HG03064 (cell line): Measurements from ENCODE around the gene CEP164.

Experiments
- ATAC-seq: cut with Tn5 transposase; IDR thresholded peaks from one replicate; pipeline ENCODE4 v1.9.1; 2021; ENCODE audit warnings: low read depth; ENCODE audit not compliant: unreplicated experiment

The CEP164 gene

DNA sequence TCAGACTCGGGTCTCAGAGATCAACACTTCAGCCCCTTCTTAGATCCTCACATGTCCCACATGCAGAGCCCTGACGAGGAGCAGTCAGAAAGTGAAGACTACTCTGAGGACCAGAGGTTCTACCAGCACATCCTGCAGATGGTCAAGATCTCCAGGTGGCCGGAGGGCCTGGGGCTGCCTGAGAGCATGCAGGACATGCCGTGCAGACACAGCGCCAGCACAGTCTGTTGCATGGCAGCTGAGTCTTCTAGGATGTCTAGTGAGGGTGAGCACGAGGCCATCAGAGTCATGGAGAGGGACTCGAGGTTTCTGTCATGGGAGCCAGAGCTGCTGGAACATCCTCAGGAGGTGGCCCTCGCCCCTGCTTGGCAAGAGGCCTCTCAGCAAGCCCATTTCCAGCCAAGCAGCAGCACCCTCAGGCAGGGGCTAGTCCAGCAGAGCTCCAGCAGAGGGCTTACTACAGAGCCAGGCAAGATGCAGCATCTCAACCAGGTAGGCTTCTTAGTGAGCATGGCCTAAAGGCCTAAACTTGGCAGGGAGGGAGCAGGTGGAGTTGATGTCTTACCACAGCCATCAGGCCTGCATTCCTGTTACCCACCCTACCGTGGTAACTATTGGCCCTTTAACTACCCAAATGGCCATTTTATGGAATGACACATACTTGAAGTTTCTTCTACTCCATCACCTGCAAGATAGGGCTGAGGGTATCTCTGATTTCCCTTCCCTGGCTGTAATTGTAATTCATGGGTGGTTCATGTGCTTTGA, 28.7 kb downstream of the CEP164 start:
- ATAC-seq: no peak

DNA sequence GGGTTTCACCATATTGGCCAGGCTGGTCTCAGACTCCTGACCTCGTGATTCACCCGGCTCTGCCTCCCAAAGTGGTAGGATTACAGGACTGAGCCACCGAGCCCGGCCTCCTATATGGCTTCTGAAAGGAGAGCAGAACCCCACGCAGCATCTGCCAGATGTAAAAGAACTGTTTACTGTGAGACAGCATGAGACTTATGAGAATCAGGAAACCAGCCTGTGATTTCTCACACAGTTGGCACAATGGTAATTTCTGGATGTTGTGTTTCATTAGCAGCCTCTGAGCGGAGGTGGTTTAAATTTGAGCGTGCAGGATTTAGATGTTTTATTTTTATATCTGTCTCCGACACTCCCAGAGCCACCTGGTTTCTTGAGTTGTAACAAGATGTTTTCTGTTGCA, 33.8 kb downstream of the CEP164 start:
- ATAC-seq: no peak

DNA sequence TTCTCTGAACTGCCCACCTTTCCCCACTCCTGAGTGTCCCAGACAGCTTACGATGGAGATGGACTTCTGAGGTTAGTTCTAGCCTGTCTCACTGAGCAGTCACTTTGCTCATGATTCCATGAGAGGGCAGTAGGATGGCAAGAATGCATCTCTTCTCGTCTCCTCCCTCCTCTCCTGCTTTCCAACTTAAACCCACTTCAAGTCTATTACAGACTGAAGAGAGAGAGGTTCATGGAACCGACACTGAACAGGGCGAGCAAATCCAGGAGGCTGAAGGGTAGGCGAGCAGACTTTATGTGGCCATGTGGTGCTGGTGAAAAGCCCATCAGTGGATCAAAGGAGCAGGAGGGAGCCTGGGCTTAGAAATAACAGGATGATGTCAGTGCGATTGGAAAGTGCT, 38.6 kb downstream of the CEP164 start:
- no peak for ATAC-seq

DNA sequence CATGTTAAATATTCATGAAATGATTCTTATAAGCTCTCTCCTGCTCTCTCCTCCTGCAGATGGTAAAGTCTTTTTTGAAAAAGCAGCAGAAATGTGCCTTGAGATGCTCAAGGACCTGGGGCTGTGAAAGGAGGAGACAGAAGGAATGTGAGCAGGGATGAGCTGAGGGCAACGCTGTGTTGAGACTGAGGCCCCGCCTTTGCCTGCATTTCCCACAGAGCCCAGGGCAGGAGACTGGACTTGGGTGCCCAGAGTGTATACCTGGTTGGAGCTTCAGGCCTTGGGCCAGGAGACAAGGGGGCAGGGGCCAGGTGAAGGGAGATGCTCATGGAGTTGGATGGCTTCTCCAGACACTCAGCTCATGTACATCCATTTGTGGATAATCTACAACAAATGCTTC, 39.2 kb downstream of the CEP164 start:
- ATAC-seq: no peak

DNA sequence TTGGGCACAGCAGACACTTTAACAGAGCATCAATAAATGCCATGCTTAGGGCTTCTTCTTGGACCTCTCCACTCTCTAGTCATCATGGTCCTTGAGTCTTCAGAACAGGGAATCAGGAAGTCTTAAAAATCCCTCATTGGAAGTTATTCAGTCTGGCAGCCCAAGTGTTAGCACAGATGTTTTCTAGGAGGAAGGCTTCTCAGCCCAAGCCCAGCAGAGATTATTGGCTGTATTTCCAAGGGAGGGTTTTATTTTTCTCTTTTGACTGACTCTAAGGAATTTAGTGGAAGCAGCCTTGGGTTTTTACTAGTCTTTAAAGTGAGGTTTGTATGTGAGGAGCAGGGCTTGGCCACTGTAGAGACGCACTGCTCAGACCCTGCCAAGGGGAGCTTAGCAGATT, 41.9 kb downstream of the CEP164 start:
- ATAC-seq: no peak

DNA sequence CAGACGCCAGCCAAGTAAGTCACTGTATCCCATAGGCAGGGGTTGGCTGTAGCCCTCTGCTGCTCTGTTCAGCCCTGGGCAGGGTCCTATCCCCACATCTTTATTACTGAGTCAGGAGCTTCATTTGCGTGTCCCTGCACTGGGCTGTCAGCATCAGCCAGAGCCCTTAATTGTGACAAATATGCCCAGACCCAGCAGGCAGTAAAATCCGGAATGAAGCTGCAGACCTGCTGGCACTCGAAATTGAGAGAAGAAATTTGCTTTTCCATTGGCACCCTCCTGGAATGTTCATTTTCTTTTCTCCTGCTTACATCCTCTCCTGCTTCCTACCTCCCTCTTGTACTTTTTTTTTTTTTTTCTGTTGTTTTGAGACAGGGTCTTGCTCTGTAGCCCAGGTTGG, 43.8 kb downstream of the CEP164 start:
- ATAC-seq: no peak

DNA sequence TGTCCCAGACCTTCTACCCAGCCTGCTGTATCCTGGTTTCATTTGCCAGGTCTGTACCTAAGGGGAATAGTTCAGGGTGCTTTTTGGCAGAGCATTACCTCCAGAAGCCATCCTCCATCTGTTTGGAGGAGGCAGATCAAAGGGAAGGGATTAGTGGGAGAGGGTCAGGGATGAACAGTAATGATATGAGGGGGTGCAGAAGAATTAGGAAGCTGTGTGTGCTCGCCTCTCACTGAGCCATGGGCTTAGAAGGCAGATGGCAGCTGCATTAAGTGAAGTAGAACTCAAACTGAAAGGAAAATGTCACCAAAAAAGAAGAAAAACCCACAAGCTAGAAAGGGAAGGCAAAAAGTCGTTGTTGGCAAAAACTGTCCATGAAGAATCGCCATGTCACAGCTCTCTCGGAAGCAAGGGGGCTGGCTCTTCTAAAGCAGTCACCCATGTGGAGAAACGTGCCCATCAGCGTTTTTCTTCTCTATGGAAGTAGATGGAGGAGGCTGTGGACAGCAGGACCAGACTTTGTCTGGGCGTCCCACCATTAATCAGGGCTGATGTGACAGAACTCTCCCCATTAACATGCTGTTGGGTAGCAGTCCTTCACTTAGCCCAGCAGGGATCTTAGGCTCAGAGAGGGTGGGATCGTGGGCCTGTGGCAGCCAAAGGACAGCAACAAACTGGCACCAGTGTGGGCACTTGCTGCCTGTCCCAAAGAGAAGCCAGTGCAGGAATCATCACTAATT, 46.8 kb downstream of the CEP164 start:
- ATAC-seq: no peak

DNA sequence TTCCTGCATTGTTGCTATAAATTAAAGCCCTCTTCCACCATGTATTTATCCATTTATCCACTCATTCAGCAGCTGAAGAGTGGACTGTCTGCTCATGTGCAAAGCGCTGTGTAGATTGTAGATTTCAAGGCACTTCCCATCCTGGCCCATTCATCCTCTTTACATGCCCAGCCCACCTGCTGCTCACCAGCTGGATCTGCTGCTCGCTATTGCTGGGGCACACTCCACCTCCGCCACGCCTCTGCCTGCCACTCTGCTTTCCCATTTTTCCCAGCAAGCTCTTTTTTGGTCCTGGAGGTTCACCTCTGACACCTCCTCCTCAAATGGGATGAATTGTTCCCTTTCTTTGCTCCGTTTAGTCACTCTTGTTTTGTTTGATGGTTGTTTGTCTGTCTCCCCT, 48.3 kb downstream of the CEP164 start:
- ATAC-seq: no peak

DNA sequence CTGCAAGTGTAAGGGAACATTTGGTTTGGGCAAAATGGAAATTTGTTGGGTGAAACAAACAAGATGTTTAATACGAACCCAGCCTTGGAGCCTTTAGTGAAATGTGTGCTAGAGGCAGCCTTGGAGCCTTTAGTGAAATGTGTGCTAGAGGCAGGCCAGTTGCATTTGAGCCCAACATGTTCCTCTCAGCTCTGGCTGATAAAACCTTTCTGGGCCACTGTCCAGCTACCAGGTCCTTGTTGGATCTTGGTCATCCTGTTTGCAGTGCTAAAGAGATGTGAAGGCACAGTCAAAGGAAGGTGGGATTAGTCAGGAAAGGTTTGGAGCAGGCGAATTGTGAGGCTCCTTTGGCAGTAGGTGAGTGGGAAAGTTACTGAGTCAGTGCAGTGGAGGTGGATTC, 48.9 kb downstream of the CEP164 start:
- ATAC-seq: no peak

DNA sequence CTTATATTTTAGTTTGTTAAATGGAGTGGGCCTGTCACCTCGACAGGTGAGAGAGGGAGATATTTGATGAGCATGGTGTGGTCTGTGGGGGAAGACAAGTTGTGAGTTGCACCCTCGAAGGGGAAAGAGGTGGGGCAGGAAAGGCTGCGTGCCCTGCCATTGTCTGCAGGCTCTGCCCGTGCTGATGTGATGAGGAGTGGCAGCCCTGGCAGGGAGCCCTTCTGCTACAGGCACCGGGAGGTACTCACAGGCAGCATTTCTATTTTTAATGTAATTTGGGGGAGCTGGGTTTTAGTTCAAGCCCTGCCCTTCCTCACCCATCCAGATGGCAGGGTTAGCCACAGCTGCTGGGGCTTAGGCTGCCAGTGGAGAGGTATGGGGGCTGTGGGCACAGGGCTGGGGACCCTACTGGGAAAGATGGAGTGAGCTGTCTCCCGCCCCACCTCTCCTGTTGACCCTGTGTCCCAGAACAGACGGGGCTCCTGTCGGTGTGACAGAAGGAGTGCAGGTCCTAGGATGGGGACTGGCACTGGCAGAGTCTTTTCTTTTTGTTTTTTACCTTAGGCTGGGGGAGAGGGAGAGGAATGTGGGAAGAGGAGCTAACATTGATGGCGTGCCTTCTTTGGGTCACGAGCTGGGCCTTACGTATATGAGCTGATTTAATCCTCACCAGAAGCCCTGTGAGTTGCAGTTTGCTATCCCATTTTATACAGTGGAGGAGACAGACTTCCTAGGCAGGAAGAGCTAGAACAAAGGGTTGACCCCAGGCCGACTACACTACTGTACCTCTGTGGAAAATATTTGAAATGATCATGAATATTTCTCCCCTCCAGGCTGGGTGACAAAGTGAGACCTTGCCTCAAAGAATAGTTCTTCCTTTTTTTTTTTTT, 51.6 kb downstream of the CEP164 start:
- no peak for ATAC-seq

DNA sequence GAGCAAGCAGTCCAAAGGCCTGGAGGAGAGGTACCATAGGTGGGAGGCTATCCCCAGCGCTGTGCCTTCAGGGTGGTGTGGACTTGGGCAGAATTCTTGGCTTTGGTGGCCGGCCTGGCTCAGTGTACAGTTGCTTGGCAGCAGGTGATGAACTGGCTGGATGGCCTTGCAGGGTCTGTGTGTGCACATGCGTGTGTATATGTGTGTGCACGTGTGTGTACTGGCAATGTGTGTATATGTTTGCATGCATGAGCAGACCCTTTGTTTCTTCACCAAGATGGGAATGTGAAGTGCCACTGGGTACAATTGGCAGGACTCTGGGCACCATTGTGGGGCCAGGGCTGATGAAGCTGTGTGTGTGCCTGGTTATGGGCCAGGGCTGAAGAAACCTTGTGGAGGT, 53.0 kb downstream of the CEP164 start:
- no peak for ATAC-seq

DNA sequence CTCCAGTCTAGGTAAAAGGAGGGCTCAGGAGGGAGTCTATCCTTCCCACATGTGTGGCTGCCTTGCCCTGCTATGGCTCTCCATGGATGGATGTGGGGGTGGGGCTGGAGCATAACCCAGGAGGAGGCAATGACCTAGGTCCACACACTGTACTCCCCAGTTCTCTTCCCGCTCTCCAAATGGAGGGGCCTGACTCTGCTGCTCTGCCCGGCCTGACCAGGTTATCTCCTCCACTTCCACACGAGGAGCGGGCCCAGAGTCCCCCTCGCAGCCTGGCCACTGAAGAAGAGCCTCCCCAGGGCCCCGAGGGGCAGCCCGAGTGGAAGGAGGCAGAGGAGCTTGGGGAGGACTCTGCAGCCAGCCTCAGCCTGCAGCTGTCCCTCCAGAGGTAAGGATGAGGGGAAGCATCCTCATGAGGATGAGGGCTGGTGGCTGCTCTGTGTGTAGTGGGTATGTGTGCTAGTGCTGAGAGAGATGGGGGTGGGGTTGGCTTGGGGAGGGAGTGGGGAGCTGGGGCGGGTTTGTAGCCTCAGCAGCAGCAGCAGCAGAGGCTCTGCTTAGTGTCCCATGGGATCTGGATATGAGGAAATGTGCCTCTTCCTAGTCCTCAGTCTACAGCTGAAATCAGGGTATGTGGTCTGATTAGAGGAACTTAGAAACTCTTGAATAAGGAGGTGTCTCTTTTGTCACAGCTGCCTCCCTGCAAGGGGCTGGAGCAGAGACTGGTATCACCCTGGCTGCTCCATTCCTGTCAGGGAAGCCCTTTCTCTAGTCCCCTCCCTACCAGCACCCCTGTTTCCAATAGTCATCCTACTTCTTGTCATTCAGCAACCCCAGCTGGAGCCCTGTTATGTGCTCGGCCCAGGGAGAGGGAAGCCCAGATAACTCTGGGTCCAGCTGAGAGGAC, 54.1 kb downstream of the CEP164 start:
- no peak for ATAC-seq

DNA sequence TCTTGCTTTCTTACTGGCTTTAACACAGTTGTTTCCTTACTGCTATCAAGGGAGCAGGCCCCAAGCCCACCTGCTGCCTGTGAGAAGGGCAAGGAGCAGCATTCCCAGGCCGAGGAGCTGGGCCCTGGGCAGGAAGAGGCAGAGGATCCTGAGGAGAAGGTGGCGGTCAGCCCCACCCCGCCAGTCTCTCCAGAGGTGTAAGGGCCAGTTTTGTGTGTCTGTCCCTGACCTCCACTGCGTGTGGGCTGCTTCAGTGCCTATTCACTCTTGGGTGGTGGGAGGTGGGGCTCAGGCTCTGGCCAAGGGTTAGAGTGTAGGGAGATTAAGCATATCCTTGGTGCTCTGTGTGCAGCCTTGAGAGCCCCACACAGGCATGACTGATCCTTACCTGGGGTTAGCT, 55.1 kb downstream of the CEP164 start:
- no peak for ATAC-seq

DNA sequence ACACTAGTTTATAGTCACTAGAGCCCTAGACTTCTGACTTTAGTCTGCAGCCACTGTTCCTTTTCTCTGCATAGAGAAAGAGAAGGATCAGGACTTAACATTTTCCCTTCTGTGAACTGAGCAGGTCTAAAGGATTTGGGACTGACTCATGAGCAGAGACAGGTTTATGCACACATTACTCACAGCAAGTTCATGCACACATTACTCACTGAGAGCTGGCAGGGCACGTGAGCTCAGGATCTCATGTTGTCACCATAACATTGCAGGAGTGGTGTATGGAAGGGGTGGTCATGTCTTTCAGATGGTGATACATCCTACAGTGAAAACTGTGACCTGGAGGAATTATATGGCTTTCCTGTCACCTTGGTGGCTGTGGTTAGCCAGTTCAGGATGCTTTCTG, 56.4 kb downstream of the CEP164 start:
- no peak for ATAC-seq

DNA sequence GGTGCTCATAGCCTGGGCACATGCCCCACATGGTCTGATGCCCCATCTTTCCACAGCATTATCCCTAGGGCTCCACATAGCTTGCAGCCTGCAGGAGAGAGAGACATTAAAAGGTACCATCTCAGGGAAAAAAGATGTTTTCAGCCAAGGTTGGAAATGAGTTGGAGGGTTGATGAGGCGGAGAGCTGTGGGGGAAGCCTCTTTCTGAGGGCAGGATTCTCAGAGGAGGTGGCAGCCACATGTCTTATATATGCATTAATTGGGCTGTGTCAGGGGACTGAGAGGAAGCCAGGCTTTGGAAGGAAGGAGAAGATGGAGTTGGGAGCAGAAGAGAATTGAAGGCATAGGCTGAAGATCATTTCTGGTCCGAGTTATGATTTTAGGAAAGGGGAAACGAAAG, 57.8 kb downstream of the CEP164 start:
- ATAC-seq: no peak

DNA sequence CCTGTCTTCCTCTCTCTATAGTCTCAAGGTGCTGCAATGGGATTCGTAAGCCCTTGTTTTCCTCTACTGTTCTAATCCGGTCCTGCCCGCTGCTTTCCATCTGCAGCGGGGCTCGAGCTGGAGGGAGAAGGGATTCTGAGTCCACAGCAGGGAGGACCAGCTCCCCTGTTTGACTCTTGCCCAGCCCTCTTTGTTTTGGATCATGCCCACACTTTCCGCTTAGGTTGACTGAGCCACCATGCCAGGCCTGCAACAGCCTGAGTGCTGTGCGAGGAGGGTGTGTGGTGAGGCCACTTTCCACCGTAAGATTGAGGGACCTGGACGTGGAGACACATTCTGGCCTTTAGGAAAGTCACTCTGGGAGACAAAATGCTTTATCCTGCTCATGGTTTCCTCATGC, 58.3 kb downstream of the CEP164 start:
- ATAC-seq: no peak

DNA sequence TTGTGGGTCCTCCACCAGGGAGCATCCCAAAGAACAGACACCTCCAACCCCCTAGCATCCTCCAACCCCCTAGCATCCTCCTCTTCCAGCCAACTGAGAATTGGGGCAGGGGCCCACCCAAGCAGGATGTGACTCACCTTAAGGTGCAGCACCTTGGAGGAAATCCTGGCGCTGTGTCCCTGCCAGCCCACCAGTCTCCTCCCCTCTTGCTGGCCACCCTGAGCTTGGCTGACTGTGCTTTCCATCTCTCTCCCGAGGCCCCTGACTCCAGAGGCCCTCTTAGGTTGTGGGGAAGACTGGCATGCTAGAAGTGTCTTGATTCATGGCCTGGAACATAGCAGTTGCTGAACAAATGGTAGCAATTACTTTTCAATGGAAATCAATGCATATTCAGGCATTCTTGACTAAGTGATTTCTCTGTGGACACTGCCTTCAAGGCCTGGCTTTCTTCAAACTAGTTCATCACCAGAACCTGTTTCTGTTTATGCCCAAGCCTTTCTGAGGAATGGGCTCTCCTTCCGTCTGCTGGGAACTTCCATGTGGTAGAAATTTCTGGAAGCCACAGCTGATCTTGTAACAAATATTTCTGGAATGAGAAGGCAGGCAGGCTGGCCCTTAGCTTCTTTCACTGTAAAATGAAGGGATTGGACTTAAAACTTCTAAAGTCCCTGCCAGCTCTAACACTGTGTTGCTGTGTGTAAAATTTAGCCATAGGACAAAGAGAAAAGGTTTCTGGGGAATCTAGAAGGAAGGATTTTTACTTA, 60.5 kb downstream of the CEP164 start:
- ATAC-seq: no peak

DNA sequence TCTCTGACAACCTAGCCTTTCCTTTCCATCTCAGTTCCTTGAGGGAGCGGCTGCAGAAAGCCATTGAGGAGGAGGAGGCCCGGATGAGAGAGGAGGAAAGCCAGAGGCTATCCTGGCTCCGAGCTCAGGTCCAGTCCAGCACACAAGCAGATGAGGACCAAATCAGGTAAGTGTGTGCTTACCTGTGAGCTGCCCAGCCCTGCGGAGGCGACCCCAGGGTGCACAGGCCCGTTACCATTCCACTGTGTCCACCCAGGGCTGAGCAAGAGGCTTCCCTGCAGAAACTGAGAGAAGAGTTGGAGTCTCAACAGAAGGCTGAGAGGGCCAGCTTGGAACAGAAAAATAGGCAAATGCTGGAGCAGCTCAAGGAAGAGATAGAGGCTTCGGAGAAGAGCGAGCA, 63.1 kb downstream of the CEP164 start:
- no peak for ATAC-seq

DNA sequence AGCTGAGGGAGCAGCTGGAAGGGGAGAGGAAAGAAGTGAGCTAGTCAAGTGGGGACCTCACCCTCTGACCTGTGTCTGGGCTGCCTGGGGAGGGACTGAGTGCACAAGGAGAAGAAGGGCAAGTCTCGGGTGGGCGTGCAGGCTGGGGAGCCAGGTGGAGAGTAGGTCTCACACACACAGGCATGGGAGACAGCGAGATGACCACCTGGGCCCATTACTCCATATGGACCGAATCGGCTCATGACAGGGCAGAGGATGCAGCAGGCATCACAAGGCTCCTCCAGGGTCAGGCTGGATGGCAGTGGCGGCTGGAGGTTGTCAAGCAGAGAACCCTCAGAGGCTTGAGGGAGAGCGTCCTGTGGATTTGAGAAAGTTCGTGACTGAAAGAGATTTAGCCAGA, 63.5 kb downstream of the CEP164 start:
- no peak for ATAC-seq
